ENCODE data around the gene GABPB1. TPM values are rescaled to one million over a fixed set of nuclear protein-coding genes. Genes with fewer than 3 reads are reported as not detected.

The GABPB1 gene
- polyA plus RNA-seq, 2 donors: 5.1 to 7.3 TPM

DNA sequence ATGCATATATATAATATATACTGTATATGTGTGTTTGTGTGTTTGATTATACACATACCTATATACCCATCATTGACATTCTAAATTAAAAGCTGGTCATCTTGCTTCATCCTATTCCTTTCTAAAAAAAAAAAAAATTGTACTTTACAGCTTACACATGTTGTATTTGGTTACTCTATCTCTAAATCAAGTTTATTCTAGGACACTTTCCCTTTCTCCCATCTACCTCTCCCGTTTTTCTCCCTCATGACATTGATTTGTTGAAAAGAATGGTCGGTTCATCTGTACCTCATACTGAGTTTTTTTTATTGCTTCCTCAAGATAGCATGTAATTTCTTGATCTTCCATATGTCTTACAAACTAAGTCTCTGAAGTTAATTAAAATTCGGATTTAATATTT lies 26.9 kb downstream of the GABPB1 start:
- Histone ChIP-seq H3K36me3 (ENCODE audit: control insufficient read depth in 2 of 2, insufficient read depth in 2 of 2, low read length in 1 of 2) (no peaks in the 10 kb centered on the region), H3K4me1 (ENCODE audit: control insufficient read depth in 2 of 2, insufficient read depth in 2 of 2, low read length in 1 of 2) (no peaks in the 10 kb centered on the region), H3K27ac (ENCODE audit: low read depth in 2 of 2, low read length in 1 of 2) (no peak overlapping the region), H3K27me3 (ENCODE audit: control insufficient read depth in 1 of 2, insufficient read depth in 2 of 2, low read length in 2 of 2) (no peaks in the 10 kb centered on the region), H3K4me3 (ENCODE audit: low read depth in 1 of 2, low read length in 2 of 2) (no peak overlapping the region), H3K9me3 (ENCODE audit: control insufficient read depth in 2 of 2, insufficient read depth in 1 of 2, low read depth in 1 of 2, low read length in 1 of 2) (no peaks in the 10 kb centered on the region)
- WGBS, 2 donors: 89 to 93% methylated on average over 3 of the region's 3 CpGs

DNA sequence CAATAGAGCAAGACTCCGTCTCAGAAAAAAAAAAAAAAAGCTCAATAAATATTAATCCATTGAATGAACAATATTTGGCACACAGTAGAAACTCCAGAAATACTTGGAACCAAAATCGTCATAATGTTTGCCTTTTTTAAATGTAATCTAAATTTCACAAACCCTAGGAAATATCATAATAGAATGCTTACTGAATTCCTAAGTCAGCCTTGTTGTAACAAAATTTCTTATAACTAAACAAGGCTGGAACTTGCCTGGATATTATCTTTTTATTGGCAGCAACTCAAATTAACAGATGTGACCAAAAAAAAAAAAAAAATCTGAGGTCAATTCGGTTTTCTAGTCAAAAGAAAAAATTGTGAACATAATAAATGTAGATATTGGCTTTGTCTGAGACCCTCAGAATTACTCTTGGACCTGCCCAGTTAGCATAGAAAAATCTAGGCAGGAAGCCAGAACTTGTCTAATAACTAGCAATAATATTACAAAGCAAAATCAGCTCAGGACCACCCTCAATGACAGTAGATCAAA lies 33.3 kb downstream of the GABPB1 start:
- Histone ChIP-seq H3K4me1 (ENCODE audit: control insufficient read depth in 2 of 2, insufficient read depth in 2 of 2, low read length in 1 of 2) (no peaks in the 10 kb centered on the region), H3K9me3 (ENCODE audit: control insufficient read depth in 2 of 2, insufficient read depth in 1 of 2, low read depth in 1 of 2, low read length in 1 of 2) (no peaks in the 10 kb centered on the region), H3K27ac (ENCODE audit: low read depth in 2 of 2, low read length in 1 of 2) (no peak overlapping the region), H3K36me3 (ENCODE audit: control insufficient read depth in 2 of 2, insufficient read depth in 2 of 2, low read length in 1 of 2) (no peaks in the 10 kb centered on the region), H3K27me3 (ENCODE audit: control insufficient read depth in 1 of 2, insufficient read depth in 2 of 2, low read length in 2 of 2) (no peaks in the 10 kb centered on the region), H3K4me3 (ENCODE audit: low read depth in 1 of 2, low read length in 2 of 2) (no peak overlapping the region)
- 33 to 43% methylated on average over 3 of the region's 3 CpGs for WGBS, 2 donors

DNA sequence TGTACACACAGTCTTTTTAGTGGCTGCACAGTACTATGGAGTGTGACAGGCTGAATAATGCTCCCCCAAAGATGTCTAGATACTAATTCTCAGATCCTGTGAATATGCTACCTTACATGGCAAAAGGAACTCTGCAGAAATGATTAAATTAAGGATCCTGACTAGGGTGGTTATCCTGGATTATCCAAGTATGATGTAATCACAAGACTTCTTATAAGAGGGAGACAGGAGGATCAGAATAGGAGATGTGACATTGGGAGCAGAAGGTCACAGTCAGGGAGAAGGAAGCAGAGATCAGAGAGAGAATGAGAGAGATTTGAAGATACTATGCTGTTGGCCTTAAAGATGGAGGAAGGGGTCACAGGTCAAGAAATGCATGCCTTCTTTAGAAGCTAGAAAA lies 34.5 kb downstream of the GABPB1 start:
- no peak overlapping the region for H3K27ac ChIP-seq (ENCODE audit: low read depth in 2 of 2, low read length in 1 of 2)
- no peaks in the 10 kb centered on the region for H3K36me3 ChIP-seq (ENCODE audit: control insufficient read depth in 2 of 2, insufficient read depth in 2 of 2, low read length in 1 of 2)
- no peak overlapping the region for H3K4me3 ChIP-seq (ENCODE audit: low read depth in 1 of 2, low read length in 2 of 2)
- H3K27me3 ChIP-seq (ENCODE audit: control insufficient read depth in 1 of 2, insufficient read depth in 2 of 2, low read length in 2 of 2): no peaks in the 10 kb centered on the region
- no peaks in the 10 kb centered on the region for H3K4me1 ChIP-seq (ENCODE audit: control insufficient read depth in 2 of 2, insufficient read depth in 2 of 2, low read length in 1 of 2)
- no peaks in the 10 kb centered on the region for H3K9me3 ChIP-seq (ENCODE audit: control insufficient read depth in 2 of 2, insufficient read depth in 1 of 2, low read depth in 1 of 2, low read length in 1 of 2)

DNA sequence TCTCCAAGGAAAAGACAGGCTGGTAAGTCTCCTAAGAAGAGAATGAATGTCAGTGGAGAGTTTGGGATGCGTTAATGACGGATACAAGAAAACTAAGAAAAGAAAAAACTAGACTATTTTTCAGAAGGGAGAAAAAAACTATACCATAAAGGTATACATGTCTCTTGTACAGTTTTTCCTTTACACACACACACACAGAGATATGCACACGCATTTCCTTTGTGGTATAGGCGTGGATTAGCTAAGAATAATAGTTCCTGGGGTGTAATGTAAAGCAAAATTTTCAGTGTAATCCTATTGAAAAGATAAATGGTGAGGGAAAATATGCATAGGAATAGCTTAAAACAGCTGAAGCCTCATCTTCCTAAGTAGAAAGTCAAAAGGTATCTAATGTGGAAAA lies 36.3 kb downstream of the GABPB1 start:
- H3K4me3 ChIP-seq (ENCODE audit: low read depth in 1 of 2, low read length in 2 of 2): no peak overlapping the region
- no peaks in the 10 kb centered on the region for H3K9me3 ChIP-seq (ENCODE audit: control insufficient read depth in 2 of 2, insufficient read depth in 1 of 2, low read depth in 1 of 2, low read length in 1 of 2)
- H3K36me3 ChIP-seq (ENCODE audit: control insufficient read depth in 2 of 2, insufficient read depth in 2 of 2, low read length in 1 of 2): no peaks in the 10 kb centered on the region
- 84 to 85% methylated on average over 4 of the region's 4 CpGs for WGBS, 2 donors
- no peaks in the 10 kb centered on the region for H3K4me1 ChIP-seq (ENCODE audit: control insufficient read depth in 2 of 2, insufficient read depth in 2 of 2, low read length in 1 of 2)
- H3K27ac ChIP-seq (ENCODE audit: low read depth in 2 of 2, low read length in 1 of 2): no peak overlapping the region
- no peaks in the 10 kb centered on the region for H3K27me3 ChIP-seq (ENCODE audit: control insufficient read depth in 1 of 2, insufficient read depth in 2 of 2, low read length in 2 of 2)

DNA sequence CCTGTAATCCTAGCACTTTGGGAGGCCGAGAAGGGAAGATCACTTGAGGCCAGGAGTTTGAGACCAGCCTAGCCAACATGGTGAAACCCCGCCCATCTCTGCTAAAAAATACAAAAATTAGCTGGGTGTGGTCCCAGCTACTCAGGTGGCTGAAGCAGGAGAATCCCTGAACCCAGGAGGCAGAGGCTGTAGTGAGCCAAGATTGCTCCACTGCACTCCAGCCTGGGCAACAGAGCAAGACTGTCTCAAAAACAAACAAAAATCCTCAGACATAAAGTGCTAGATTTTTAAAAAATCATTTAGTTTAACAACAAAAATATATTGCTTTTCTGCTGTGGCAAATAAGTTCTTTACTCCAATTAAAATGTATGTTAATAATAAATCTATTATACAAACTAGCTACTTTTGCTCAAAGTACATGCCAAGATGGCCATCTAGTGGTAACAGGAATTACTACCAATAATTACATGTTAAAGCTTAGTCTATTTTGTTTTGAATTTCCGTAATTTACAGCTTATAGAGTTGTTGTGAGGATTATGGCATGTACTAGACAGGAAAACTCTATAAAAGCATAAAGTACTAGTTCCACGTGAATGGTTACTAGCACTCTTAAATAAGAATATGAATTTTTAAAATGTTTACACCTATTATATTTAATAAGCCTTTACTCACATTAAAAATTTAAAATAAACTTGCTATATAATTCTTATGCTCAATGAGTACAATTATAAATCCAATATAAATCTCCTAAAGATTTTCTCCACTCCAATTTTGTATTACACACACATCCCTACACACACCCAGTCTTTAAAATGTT lies 39.0 kb downstream of the GABPB1 start:
- 44 to 45% methylated on average over 4 of the region's 4 CpGs for WGBS, 2 donors
- no peaks in the 10 kb centered on the region for H3K36me3 ChIP-seq (ENCODE audit: control insufficient read depth in 2 of 2, insufficient read depth in 2 of 2, low read length in 1 of 2)
- no peak overlapping the region for H3K27ac ChIP-seq (ENCODE audit: low read depth in 2 of 2, low read length in 1 of 2)
- no peak overlapping the region for H3K4me3 ChIP-seq (ENCODE audit: low read depth in 1 of 2, low read length in 2 of 2)
- no peaks in the 10 kb centered on the region for H3K27me3 ChIP-seq (ENCODE audit: control insufficient read depth in 1 of 2, insufficient read depth in 2 of 2, low read length in 2 of 2)
- no peaks in the 10 kb centered on the region for H3K4me1 ChIP-seq (ENCODE audit: control insufficient read depth in 2 of 2, insufficient read depth in 2 of 2, low read length in 1 of 2)
- H3K9me3 ChIP-seq (ENCODE audit: control insufficient read depth in 2 of 2, insufficient read depth in 1 of 2, low read depth in 1 of 2, low read length in 1 of 2): no peaks in the 10 kb centered on the region

DNA sequence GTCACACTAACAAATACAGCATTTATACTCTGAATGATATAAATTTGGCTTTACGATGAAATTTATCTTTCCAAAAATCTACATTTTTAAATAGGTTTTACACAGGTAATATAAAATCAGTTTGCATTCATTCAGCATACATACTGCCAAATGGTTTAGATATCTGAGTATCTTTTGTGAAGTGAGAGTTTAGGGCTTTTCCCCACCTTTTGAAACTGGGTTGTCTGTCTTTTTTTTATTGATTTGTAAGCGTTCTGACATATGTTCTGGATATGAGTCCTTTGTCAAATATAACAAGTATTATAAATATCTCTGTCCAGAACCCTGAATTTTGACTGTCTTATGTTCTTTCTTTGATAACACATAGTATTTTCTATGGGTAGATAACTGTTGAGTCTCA lies 42.4 kb downstream of the GABPB1 start:
- Histone ChIP-seq H3K36me3 (ENCODE audit: control insufficient read depth in 2 of 2, insufficient read depth in 2 of 2, low read length in 1 of 2) (no peaks in the 10 kb centered on the region), H3K27me3 (ENCODE audit: control insufficient read depth in 1 of 2, insufficient read depth in 2 of 2, low read length in 2 of 2) (no peaks in the 10 kb centered on the region), H3K9me3 (ENCODE audit: control insufficient read depth in 2 of 2, insufficient read depth in 1 of 2, low read depth in 1 of 2, low read length in 1 of 2) (no peaks in the 10 kb centered on the region), H3K4me3 (ENCODE audit: low read depth in 1 of 2, low read length in 2 of 2) (no peak overlapping the region), H3K4me1 (ENCODE audit: control insufficient read depth in 2 of 2, insufficient read depth in 2 of 2, low read length in 1 of 2) (no peaks in the 10 kb centered on the region), H3K27ac (ENCODE audit: low read depth in 2 of 2, low read length in 1 of 2) (no peak overlapping the region)
- 83 to 88% methylated on average over 2 of the region's 2 CpGs for WGBS, 2 donors

DNA sequence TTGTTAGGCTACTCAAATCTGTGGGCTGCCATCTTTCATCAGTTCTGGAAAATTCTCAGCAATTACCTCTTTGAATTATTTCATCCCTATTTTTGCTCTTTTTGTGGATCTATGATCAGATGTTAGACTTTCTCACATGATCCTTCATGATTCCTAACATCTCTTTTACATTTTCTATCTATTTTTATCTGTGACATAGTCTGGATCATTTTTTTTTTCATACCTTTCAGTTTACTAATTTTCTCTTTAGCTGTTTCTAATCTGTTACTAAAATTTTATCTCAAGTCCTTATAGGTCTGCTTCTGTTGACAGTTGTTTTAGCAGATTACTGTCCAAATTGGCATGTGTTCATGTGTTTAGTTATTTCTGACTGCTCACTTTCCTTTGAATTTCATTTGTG lies 47.2 kb downstream of the GABPB1 start:
- no peaks in the 10 kb centered on the region for H3K9me3 ChIP-seq (ENCODE audit: control insufficient read depth in 2 of 2, insufficient read depth in 1 of 2, low read depth in 1 of 2, low read length in 1 of 2)
- no peak overlapping the region for H3K27ac ChIP-seq (ENCODE audit: low read depth in 2 of 2, low read length in 1 of 2)
- H3K27me3 ChIP-seq (ENCODE audit: control insufficient read depth in 1 of 2, insufficient read depth in 2 of 2, low read length in 2 of 2): no peaks in the 10 kb centered on the region
- H3K4me3 ChIP-seq (ENCODE audit: low read depth in 1 of 2, low read length in 2 of 2): no peak overlapping the region
- H3K4me1 ChIP-seq (ENCODE audit: control insufficient read depth in 2 of 2, insufficient read depth in 2 of 2, low read length in 1 of 2): no peaks in the 10 kb centered on the region
- peaks cover 0 to 3% of the 10 kb centered on the region in 2 donors for H3K36me3 ChIP-seq (ENCODE audit: control insufficient read depth in 2 of 2, insufficient read depth in 2 of 2, low read length in 1 of 2)

DNA sequence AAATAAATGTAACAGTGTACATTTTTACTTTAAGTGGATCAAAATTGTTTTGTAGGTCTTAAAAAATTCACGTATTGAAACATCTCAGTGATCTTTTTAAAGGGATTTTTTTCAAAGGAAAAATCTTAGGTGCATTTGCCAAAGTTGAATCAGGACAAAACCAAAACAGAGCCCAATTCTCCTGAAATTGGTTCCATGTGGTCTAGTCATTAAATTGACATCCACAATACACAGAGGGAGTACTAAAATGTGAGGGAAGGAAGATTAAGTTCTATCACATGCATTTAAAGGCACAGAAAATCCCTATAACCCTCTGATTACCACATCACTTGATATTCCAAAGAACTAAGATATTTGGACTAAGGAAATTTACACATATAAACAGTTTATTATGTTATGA lies 50.2 kb downstream of the GABPB1 start:
- no peak overlapping the region for H3K4me3 ChIP-seq (ENCODE audit: low read depth in 1 of 2, low read length in 2 of 2)
- H3K36me3 ChIP-seq (ENCODE audit: control insufficient read depth in 2 of 2, insufficient read depth in 2 of 2, low read length in 1 of 2): peaks cover 2 to 3% of the 10 kb centered on the region in 2 donors
- H3K27ac ChIP-seq (ENCODE audit: low read depth in 2 of 2, low read length in 1 of 2): no peak overlapping the region
- H3K4me1 ChIP-seq (ENCODE audit: control insufficient read depth in 2 of 2, insufficient read depth in 2 of 2, low read length in 1 of 2): no peaks in the 10 kb centered on the region
- H3K9me3 ChIP-seq (ENCODE audit: control insufficient read depth in 2 of 2, insufficient read depth in 1 of 2, low read depth in 1 of 2, low read length in 1 of 2): no peaks in the 10 kb centered on the region
- no peaks in the 10 kb centered on the region for H3K27me3 ChIP-seq (ENCODE audit: control insufficient read depth in 1 of 2, insufficient read depth in 2 of 2, low read length in 2 of 2)
- 76 to 78% methylated on average over 1 of the region's 1 CpG for WGBS, 2 donors

DNA sequence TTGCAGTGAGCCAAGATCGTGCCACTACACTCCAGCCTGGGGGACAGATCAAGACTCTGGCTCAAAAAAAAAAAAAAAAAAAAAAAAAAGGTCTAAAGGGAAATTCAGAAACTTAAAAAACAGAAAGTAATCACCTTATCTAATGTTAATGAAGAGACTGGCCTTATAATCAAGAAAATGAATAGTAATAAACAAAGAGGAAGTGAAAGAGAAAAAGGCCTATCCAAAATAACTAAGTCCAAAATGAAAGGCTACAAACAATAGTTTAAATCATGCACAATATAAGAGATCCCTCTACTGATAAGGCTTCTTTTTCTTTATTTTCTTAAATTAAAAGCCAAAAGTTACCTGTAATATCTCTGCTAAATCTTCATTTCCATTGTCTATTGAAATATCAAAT lies 52.4 kb downstream of the GABPB1 start:
- Histone ChIP-seq H3K4me3 (ENCODE audit: low read depth in 1 of 2, low read length in 2 of 2) (no peak overlapping the region), H3K4me1 (ENCODE audit: control insufficient read depth in 2 of 2, insufficient read depth in 2 of 2, low read length in 1 of 2) (no peaks in the 10 kb centered on the region), H3K27ac (ENCODE audit: low read depth in 2 of 2, low read length in 1 of 2) (no peak overlapping the region), H3K36me3 (ENCODE audit: control insufficient read depth in 2 of 2, insufficient read depth in 2 of 2, low read length in 1 of 2) (peaks cover 2 to 3% of the 10 kb centered on the region in 2 donors), H3K9me3 (ENCODE audit: control insufficient read depth in 2 of 2, insufficient read depth in 1 of 2, low read depth in 1 of 2, low read length in 1 of 2) (no peaks in the 10 kb centered on the region), H3K27me3 (ENCODE audit: control insufficient read depth in 1 of 2, insufficient read depth in 2 of 2, low read length in 2 of 2) (no peaks in the 10 kb centered on the region)
- 93% methylated on average over 1 of the region's 1 CpG for WGBS, 2 donors

DNA sequence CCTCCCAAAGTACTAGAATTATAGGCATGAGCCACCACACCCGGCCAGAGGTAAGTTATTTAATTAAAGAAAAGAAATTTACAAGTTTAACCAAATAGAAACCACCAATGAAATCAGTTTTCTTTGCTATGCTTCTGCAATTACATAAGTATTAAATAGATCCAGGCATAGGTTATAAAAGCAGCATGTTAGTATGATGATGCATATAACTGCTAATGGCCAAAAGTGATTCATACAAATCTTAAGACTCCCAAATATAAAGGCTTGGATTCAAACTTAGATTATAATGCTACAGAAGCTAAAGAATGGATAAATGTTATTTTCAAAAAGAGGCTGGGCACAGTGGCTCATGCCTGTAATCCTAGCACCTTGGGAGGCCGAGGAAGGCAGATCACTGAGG lies 56.7 kb downstream of the GABPB1 start:
- H3K36me3 ChIP-seq (ENCODE audit: control insufficient read depth in 2 of 2, insufficient read depth in 2 of 2, low read length in 1 of 2): peaks cover 0 to 2% of the 10 kb centered on the region in 2 donors
- WGBS, 2 donors: 85 to 95% methylated on average over 2 of the region's 2 CpGs

More for the DNA sequence above, 56.7 kb downstream of the GABPB1 start:
- Histone ChIP-seq H3K27ac (ENCODE audit: low read depth in 2 of 2, low read length in 1 of 2) (no peak overlapping the region), H3K4me1 (ENCODE audit: control insufficient read depth in 2 of 2, insufficient read depth in 2 of 2, low read length in 1 of 2) (no peaks in the 10 kb centered on the region), H3K27me3 (ENCODE audit: control insufficient read depth in 1 of 2, insufficient read depth in 2 of 2, low read length in 2 of 2) (no peaks in the 10 kb centered on the region), H3K9me3 (ENCODE audit: control insufficient read depth in 2 of 2, insufficient read depth in 1 of 2, low read depth in 1 of 2, low read length in 1 of 2) (no peaks in the 10 kb centered on the region), H3K4me3 (ENCODE audit: low read depth in 1 of 2, low read length in 2 of 2) (no peak overlapping the region)

Measured in esophagus (tissue), 2 donors.